Loucy (cell line): ENCODE data around the gene NAXE.
A peak's percentile ranks its signal among the peaks of the same experiment; 100 is the strongest.

Experiments used
- H2AFZ ChIP-seq: fragments of 200-600 bp; sonication (generic); 2 replicates; pipeline ENCODE4 v1.6.0; 2016; ENCODE audit warnings: antibody characterized with exemption, mild to moderate bottlenecking, low read length, moderate library complexity
- H3F3A ChIP-seq: fragments of 200-600 bp; 2 replicates; pipeline ENCODE4 v1.6.0; 2016; ENCODE audit warnings: antibody characterized with exemption, low read depth, mild to moderate bottlenecking
- H3K27me3 ChIP-seq: fragments of 200-600 bp; sonication (generic); 2 replicates; pipeline ENCODE4 v1.6.1; 2014; ENCODE audit warnings: low read length, mild to moderate bottlenecking; ENCODE audit not compliant: insufficient read depth, poor library complexity, severe bottlenecking
- H3K36me3 ChIP-seq: fragments of 200-600 bp; sonication (generic); 2 replicates; pipeline ENCODE4 v1.6.1; 2016; ENCODE audit warnings: low read length; ENCODE audit not compliant: insufficient read depth
- H3K4me1 ChIP-seq: fragments of 200-600 bp; sonication (generic); 2 replicates; pipeline ENCODE4 v1.5.1; 2014; ENCODE audit warnings: low read length, mild to moderate bottlenecking; ENCODE audit not compliant: insufficient read depth, poor library complexity, severe bottlenecking
- H3K4me2 ChIP-seq: fragments of 200-600 bp; sonication (generic); 2 replicates; pipeline ENCODE4 v1.6.0; 2014; ENCODE audit warnings: antibody characterized with exemption, low read length, low read depth, mild to moderate bottlenecking; ENCODE audit not compliant: poor library complexity, severe bottlenecking
- H3K4me3 ChIP-seq: fragments of 200-600 bp; sonication (generic); 2 replicates; pipeline ENCODE4 v1.5.1; 2014; ENCODE audit warnings: low read length, mild to moderate bottlenecking, mixed read lengths; ENCODE audit not compliant: poor library complexity, severe bottlenecking
- H3K79me2 ChIP-seq: fragments of 200-600 bp; sonication (generic); 2 replicates; pipeline ENCODE4 v1.6.1; 2014; ENCODE audit warnings: low read length; ENCODE audit not compliant: insufficient read depth
- H3K9ac ChIP-seq: fragments of 200-600 bp; sonication (generic); 2 replicates; pipeline ENCODE4 v1.6.0; 2014; ENCODE audit warnings: mild to moderate bottlenecking, low read depth, low read length, moderate library complexity; ENCODE audit not compliant: poor library complexity, severe bottlenecking
- H3K9me2 ChIP-seq: fragments of 200-600 bp; sonication (generic); replicated peaks from 2 replicates; pipeline ENCODE4 v1.6.1; 2016; ENCODE audit warnings: low read depth, low read length, mixed read lengths
- H3K9me3 ChIP-seq: fragments of 200-600 bp; sonication (generic); 2 replicates; pipeline ENCODE4 v1.6.1; 2014; ENCODE audit warnings: mild to moderate bottlenecking, antibody characterized with exemption, low read length, low read depth; ENCODE audit not compliant: insufficient read depth
- H4K20me1 ChIP-seq: fragments of 200-600 bp; sonication (generic); 2 replicates; pipeline ENCODE4 v1.6.0; 2014; ENCODE audit warnings: antibody characterized with exemption, low read length, mild to moderate bottlenecking; ENCODE audit not compliant: insufficient read depth, poor library complexity, severe bottlenecking
- EZH2phosphoT487 ChIP-seq: fragments of 200-600 bp; IDR thresholded peaks from 2 replicates; pipeline ENCODE4 v1.6.1; 2018; ENCODE audit warnings: antibody characterized with exemption, mild to moderate bottlenecking, moderate library complexity, borderline replicate concordance
- TF ChIP-seq, protein P1 (sequence below): fragments of 200-600 bp; sonication (generic); conservative IDR thresholded peaks from 2 replicates; pipeline ENCODE4 v1.5.1; 2014; ENCODE audit warnings: mild to moderate bottlenecking, antibody characterized with exemption, low read length

Gene NAXE

DNA sequence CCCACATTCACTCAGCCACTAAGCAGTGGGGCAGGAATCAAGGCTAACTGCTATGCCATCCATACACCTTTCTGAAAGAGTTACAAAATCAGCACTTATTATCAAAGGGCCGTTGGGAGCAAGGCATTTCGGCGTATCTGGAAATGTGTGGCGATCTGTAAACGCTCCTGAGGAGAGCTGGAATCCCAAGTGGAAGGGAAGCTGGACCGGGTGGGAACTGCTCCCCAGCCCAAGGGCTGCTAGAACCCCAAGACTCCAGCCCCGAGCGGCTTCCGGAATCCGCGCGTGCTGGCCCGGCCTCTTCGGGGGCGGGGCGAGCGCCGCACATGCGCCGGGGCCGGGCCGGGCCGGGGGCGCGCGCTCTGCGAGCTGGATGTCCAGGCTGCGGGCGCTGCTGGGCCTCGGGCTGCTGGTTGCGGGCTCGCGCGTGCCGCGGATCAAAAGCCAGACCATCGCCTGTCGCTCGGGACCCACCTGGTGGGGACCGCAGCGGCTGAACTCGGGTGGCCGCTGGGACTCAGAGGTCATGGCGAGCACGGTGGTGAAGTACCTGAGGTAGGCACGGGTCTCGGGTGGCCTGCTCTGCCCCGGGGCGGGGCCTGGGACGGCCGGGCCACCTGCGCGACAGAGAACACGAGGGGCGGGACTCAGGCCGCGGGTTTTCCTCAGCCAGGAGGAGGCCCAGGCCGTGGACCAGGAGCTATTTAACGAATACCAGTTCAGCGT, at the start of gene NAXE:
TSS of gene NAXE (plus strand) at position 345 of the 726 bp plus-strand sequence. CDS start at position 374, 29 bp downstream.
- Histone ChIP-seq H3K79me2 (peaks cover 14% of the 10 kb centered on the region), H3K9me2 (no peaks in the 10 kb centered on the region), H3K4me1 (peaks cover 14% of the 10 kb centered on the region), H4K20me1 (no peaks in the 10 kb centered on the region), H3K36me3 (peaks cover 6% of the 10 kb centered on the region; the same call in 1 of the 2 replicates), H3F3A (no peaks in the 10 kb centered on the region), H3K9me3 (no peaks in the 10 kb centered on the region), H3K4me2 (peak within 1 kb of the TSS; percentile 90), H3K9ac (peak within 1 kb of the TSS; percentile 82), H3K4me3 (peak within 1 kb of the TSS; percentile 91), H3K27me3 (no peaks in the 10 kb centered on the region), H2AFZ (peak within 1 kb of the TSS; percentile 89)
- TF ChIP-seq, protein P1, sequence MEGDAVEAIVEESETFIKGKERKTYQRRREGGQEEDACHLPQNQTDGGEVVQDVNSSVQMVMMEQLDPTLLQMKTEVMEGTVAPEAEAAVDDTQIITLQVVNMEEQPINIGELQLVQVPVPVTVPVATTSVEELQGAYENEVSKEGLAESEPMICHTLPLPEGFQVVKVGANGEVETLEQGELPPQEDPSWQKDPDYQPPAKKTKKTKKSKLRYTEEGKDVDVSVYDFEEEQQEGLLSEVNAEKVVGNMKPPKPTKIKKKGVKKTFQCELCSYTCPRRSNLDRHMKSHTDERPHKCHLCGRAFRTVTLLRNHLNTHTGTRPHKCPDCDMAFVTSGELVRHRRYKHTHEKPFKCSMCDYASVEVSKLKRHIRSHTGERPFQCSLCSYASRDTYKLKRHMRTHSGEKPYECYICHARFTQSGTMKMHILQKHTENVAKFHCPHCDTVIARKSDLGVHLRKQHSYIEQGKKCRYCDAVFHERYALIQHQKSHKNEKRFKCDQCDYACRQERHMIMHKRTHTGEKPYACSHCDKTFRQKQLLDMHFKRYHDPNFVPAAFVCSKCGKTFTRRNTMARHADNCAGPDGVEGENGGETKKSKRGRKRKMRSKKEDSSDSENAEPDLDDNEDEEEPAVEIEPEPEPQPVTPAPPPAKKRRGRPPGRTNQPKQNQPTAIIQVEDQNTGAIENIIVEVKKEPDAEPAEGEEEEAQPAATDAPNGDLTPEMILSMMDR = no peak
- TF ChIP-seq EZH2phosphoT487 = no peak

DNA sequence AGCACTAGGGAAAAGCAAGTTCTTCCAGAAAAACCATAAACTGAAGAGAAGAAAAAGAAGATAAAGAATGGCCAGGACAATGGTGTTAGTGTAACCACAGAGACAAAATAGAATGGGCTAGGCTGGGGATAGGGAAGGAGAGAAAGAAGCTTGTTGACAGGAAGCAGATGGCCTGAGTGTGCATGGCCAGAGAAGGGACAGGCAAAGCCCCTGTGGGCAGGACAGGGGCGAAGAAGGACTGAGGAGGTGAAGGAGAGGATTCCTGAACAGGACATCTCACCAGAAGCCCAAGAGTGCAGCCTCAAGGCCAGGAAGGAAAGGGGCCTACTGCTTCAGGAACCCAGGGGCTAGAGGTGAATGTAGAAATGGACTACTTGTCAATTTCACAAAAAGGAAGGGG, 48.5 kb upstream of the NAXE start:
- H3K9me3 ChIP-seq = no peaks in the 10 kb centered on the region
- H3K4me3 ChIP-seq = no peak overlapping the region

DNA sequence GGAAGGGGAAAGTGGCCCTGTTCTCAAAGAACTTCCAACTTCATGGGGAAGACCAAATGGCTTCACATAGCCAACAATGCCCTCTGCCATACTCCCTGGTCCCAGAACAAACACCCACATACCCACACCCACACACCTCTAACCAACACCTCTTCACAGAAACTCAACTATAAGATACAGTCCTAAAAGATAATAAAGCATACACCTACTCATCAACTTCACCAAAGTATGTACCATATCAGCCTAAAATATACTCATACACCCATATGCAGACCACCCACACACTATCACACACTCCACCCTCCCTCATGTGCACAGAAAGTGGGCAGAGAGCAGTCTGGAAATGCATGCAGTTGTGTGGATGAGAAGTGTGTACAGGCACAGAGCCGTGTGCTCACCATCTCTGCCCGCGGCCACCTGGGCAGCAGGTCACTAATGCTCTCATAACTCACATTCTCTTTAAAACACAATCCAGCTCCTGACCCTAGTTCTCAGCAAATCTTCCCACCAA, 46.9 kb upstream of the NAXE start:
- H2AFZ ChIP-seq = no peak overlapping the region
- peaks cover 10% of the 10 kb centered on the region; the same call in 1 of the 2 replicates for H3K36me3 ChIP-seq
- no peak overlapping the region for H3K9ac ChIP-seq
- H3K9me3 ChIP-seq = no peaks in the 10 kb centered on the region
- no peaks in the 10 kb centered on the region for H3K27me3 ChIP-seq
- no peaks in the 10 kb centered on the region for H3F3A ChIP-seq
- H3K4me3 ChIP-seq = no peak overlapping the region
- no peak overlapping the region for H3K4me2 ChIP-seq
- no peaks in the 10 kb centered on the region for H3K79me2 ChIP-seq
- H3K4me1 ChIP-seq = peaks cover 5% of the 10 kb centered on the region
- no peaks in the 10 kb centered on the region for H3K9me2 ChIP-seq
- H4K20me1 ChIP-seq = no peaks in the 10 kb centered on the region
- TF ChIP-seq, protein P1 = no peak
- TF ChIP-seq EZH2phosphoT487 = no peak

More for the DNA sequence above, 48.5 kb upstream of the NAXE start:
- TF ChIP-seq, protein P1 = no peak
- no peak for TF ChIP-seq EZH2phosphoT487
- Histone ChIP-seq H3K79me2 (no peaks in the 10 kb centered on the region), H3F3A (no peaks in the 10 kb centered on the region), H3K9me2 (no peaks in the 10 kb centered on the region), H3K27me3 (no peaks in the 10 kb centered on the region), H4K20me1 (no peaks in the 10 kb centered on the region), H3K4me2 (no peak overlapping the region), H3K36me3 (peaks cover 17% of the 10 kb centered on the region; the same call in 1 of the 2 replicates), H3K4me1 (peaks cover 5% of the 10 kb centered on the region), H3K9ac (no peak overlapping the region), H2AFZ (no peak overlapping the region)
